HepG2 (cell line): Measurements from ENCODE around the gene OSBPL9. TPM values are rescaled to one million over a fixed set of nuclear protein-coding genes. Genes with fewer than 3 reads are reported as not detected.
A peak's percentile ranks its signal among the peaks of the same experiment; 100 is the strongest.

Source experiments
- ATAC-seq: fragments of 200-7000 bp; cut with Tn5 transposase; 3 replicates; pipeline ENCODE4 v1.9.1; 2020; ENCODE audit warnings: mild to moderate bottlenecking, moderate library complexity
- BruUV-seq: library from RNA; stranded (reverse); fragments of 400-500 nt; replicated peaks from 2 replicates; lab custom pipeline; 2021; lab: Mats Ljungman, UMichigan
- CTCF ChIA-PET: fragments of 300-600 bp; formaldehyde crosslinking; extraction: SDS; loops from one replicate; lab custom pipeline; 2021; ENCODE audit warnings: low total read pairs, inconsistent platforms, low intra/inter-chr PET ratio; lab: Yijun Ruan, JAX
- POLR2A ChIA-PET: fragments of 350-600 bp; sonication (Branson Sonifier 250); formaldehyde crosslinking; loops from one replicate; lab custom pipeline; 2020; ENCODE audit warnings: antibody characterized with exemption, inconsistent platforms; lab: Yijun Ruan, JAX
- DNase-seq: peaks from one replicate; pipeline ENCODE4 v3.0.0-alpha.2; 2015; ENCODE audit warnings: low spot score
- FAIRE-seq: peaks from 3 replicates; lab custom pipeline; 2011; peaks lifted over from hg19 to GRCh38; lab: Jason Lieb, UNC
- H2AFZ ChIP-seq: one replicate; pipeline ENCODE4 v1.6.1; 2011; ENCODE audit warnings: low read length, inconsistent platforms
- H3K27ac ChIP-seq: fragments of 300-600 bp; 3 replicates; pipeline ENCODE4 v1.8.0; 2011; ENCODE audit warnings: mixed run types, mild to moderate bottlenecking, mixed read lengths, low read length, inconsistent platforms; ENCODE audit not compliant: insufficient read depth; ENCODE audit errors: extremely low read length
- H3K27me3 ChIP-seq, 2 experiments: fragments of 200-600 bp in 1 of 2; 2 replicates in 1 of 2; 3 replicates in 1 of 2; pipeline versions ENCODE4 v1.6.0 to v1.8.0; 2011; ENCODE audit warnings: low read length in 2 of 2, mild to moderate bottlenecking in 2 of 2, moderate library complexity in 2 of 2, inconsistent platforms in 1 of 2; ENCODE audit not compliant: insufficient read depth in 2 of 2, control insufficient read depth in 1 of 2
- H3K36me3 ChIP-seq, 2 experiments: fragments of 200-600 bp in 1 of 2; replicated peaks in 1 of 2; 2 replicates in 1 of 2; 3 replicates in 1 of 2; pipeline versions ENCODE4 v1.5.1 to v1.8.0; 2011; ENCODE audit warnings: low read length in 2 of 2, inconsistent platforms in 1 of 2; ENCODE audit not compliant: insufficient read depth in 2 of 2, control insufficient read depth in 1 of 2
- H3K4me1 ChIP-seq: 2 replicates; pipeline ENCODE4 v1.5.1; 2012; ENCODE audit warnings: low read length, inconsistent platforms; ENCODE audit not compliant: insufficient read depth
- H3K4me2 ChIP-seq: 2 replicates; pipeline ENCODE4 v1.6.0; 2011; ENCODE audit warnings: low read depth, low read length, inconsistent platforms
- H3K4me3 ChIP-seq, 3 experiments: fragments of 200-600 bp in 1 of 3; sonication (generic), shearing (Covaris generic) in 1 of 3; replicated peaks in 1 of 3; 2 replicates each; pipeline ENCODE4 v1.5.1; 2011 to 2016; ENCODE audit warnings: low read length in 3 of 3, inconsistent platforms in 2 of 3, low read depth in 2 of 3, mild to moderate bottlenecking in 2 of 3, control low read depth in 1 of 3, mixed read lengths in 1 of 3; ENCODE audit not compliant: insufficient read depth in 1 of 3
- H3K79me2 ChIP-seq: one replicate; pipeline ENCODE4 v1.6.1; 2011; ENCODE audit warnings: low read length, inconsistent platforms; ENCODE audit not compliant: insufficient read depth
- H3K9ac ChIP-seq: 2 replicates; pipeline ENCODE4 v1.6.0; 2011; ENCODE audit warnings: mild to moderate bottlenecking, low read depth, low read length, inconsistent platforms; ENCODE audit not compliant: insufficient read depth
- H3K9me3 ChIP-seq: 2 replicates; pipeline ENCODE4 v1.5.1; 2012; ENCODE audit warnings: mild to moderate bottlenecking, low read length
- H4K20me1 ChIP-seq: 2 replicates; pipeline ENCODE4 v1.6.0; 2011; ENCODE audit warnings: inconsistent platforms, mild to moderate bottlenecking, low read length, moderate library complexity; ENCODE audit not compliant: insufficient read depth
- DR1 ChIP-seq: sonication (generic); formaldehyde crosslinking; IDR thresholded peaks from 2 replicates; pipeline ENCODE4 v1.8.0; 2021; ENCODE audit warnings: mild to moderate bottlenecking, missing genetic modification reagents, inconsistent platforms
- MATR3 ChIP-seq: sonication (generic); formaldehyde crosslinking; IDR thresholded peaks from 2 replicates; pipeline ENCODE4 v1.4.0; 2020; ENCODE audit warnings: missing genetic modification reagents
- POLR2G ChIP-seq: fragments of 200-400 bp; formaldehyde crosslinking; IDR thresholded peaks from 2 replicates; pipeline ENCODE4 v1.6.1; 2018; ENCODE audit warnings: mild to moderate bottlenecking, low read depth, low read length, moderate library complexity
- TARDBP ChIP-seq: sonication (generic); formaldehyde crosslinking; IDR thresholded peaks from 2 replicates; pipeline ENCODE4 v1.8.0; 2022; ENCODE audit warnings: mild to moderate bottlenecking, missing genetic modification reagents
- YY1 ChIP-seq: IDR thresholded peaks from 2 replicates; pipeline ENCODE4 v1.6.1; 2011; ENCODE audit warnings: low read length, low read depth, moderate library complexity, mild to moderate bottlenecking; ENCODE audit not compliant: insufficient read depth, insufficient replicate concordance
- ZBTB38 ChIP-seq: sonication (generic); formaldehyde crosslinking; IDR thresholded peaks from 2 replicates; pipeline ENCODE4 v1.5.1; 2020; ENCODE audit warnings: mild to moderate bottlenecking, missing genetic modification reagents
- ZKSCAN5 ChIP-seq: sonication (generic); formaldehyde crosslinking; IDR thresholded peaks from 2 replicates; pipeline ENCODE4 v1.5.1; 2020; ENCODE audit warnings: mild to moderate bottlenecking, missing genetic modification reagents
- ZMAT3 ChIP-seq: sonication (generic); formaldehyde crosslinking; conservative IDR thresholded peaks from 2 replicates; pipeline ENCODE4 v1.7.0; 2021; ENCODE audit warnings: missing genetic modification reagents
- ZNF20 ChIP-seq: sonication (generic); formaldehyde crosslinking; IDR thresholded peaks from 2 replicates; pipeline ENCODE4 v1.4.0; 2020; ENCODE audit warnings: mild to moderate bottlenecking, moderate library complexity, missing genetic modification reagents
- WGBS: methylation state at CpG from one replicate; pipeline ENCODE4 v1.1.6; 2017; ENCODE audit warnings: low lambda C conversion rate; 5-methylcytosine and 5-hydroxymethylcytosine counted together
- in situ Hi-C: cut with HindIII; loops from 2 replicates; pipeline ENCODE4 v1.10.0; 2017; ENCODE audit warnings: low pct_unique_long_range_greater_than_20kb; ENCODE audit not compliant: extremely low pct_ligation_motif_present
- intact Hi-C: fragments of 100-400 bp; cut with micrococcal nuclease; formaldehyde crosslinking; loops from one replicate; pipeline ENCODE4 v1.10.0; 2022; ENCODE audit not compliant: unreplicated experiment
- polyA plus RNA-seq, 8 experiments: library from polyadenylated mRNA; depleted of rRNA in 3 of 8; stranded (reverse) in 7 of 8; unstranded in 1 of 8; fragments of >200 nt; fragmentation: Illumina TruSeq in 4 of 8; extraction: Trizol in 4 of 8; gene quantifications; 2 replicates each; pipeline versions ENCODE4 v1.2.1 to v1.2.3, GENCODE V29; 2011 to 2016; ENCODE audit warnings: low read depth in 4 of 8, missing spikeins in 1 of 8, mixed read lengths in 1 of 8; ENCODE audit not compliant: insufficient read depth in 1 of 8
- total RNA-seq, 5 experiments: library from RNA; depleted of rRNA; stranded (reverse); fragments of >200 nt; fragmentation: Illumina TruSeq; extraction: Trizol; gene quantifications; 2 replicates each; pipeline ENCODE4 v1.2.3, GENCODE V29; 2016; ENCODE audit warnings: low read depth in 1 of 5
- TF ChIP-seq, protein P1 (sequence below): sonication (generic); formaldehyde crosslinking; IDR thresholded peaks from 2 replicates; pipeline ENCODE4 v1.4.0; 2020; ENCODE audit warnings: missing genetic modification reagents
- TF ChIP-seq, protein P2 (sequence below): sonication (generic); formaldehyde crosslinking; IDR thresholded peaks from 2 replicates; pipeline ENCODE4 v1.5.1; 2020; ENCODE audit warnings: mild to moderate bottlenecking, missing genetic modification reagents, borderline replicate concordance
- TF ChIP-seq, protein P3 (sequence below): sonication (generic); formaldehyde crosslinking; IDR thresholded peaks from 2 replicates; pipeline ENCODE4 v1.5.1; 2020; ENCODE audit warnings: mild to moderate bottlenecking, missing genetic modification reagents

OSBPL9 gene
- total and polyA plus RNA-seq, 2 of the 13 experiments (the other 11 are each of a cell fraction or from before 2014, with no cell fraction given): 83.6 to 142 TPM

- TF ChIP-seq MATR3 (CRISPR knock-in tag): no peak
- TF ChIP-seq, all 625 proteins: peak for 0
These were observed 110.5 kb downstream of the OSBPL9 start (continued) for GRCh38 chr1:51727366-51727765.

DNA sequence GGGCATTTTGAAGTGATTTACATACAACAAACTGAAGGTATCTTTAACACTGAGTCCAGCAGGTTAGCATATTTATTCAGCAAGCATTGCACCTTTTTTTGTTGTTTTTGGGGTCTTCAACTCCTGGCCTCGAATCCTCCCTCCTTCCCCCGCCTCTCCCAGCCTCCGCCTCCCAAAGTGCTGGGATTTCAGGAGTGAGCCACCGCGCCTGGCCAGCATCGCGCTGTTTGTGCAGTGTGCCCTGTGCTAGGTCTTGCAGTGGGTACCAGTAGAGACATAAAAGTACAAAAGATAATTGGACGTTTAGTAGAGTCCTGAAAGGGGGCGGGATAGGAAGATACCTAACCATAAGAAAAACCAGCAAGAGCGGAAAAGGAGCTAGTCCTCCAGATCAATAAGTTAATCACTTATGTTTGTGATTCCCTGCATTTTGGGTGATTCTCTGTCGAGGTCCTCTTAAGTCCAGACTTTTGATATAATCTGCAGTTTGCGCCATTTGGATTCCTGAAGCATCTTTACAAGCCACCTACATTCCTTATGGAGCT is 111.8 kb downstream of the OSBPL9 start:
- 71% methylated on average over 12 of the region's 12 CpGs for WGBS
- H3K4me2 ChIP-seq: peak overlapping the region; percentile 89
- H3K27ac ChIP-seq: peak overlapping the region; percentile 80
- H3K4me1 ChIP-seq: peaks cover 46% of the 10 kb centered on the region
- ChIA-PET POLR2A (interaction anchor here (0.7 to 2.4 kb wide), 12 partner anchors 10 to 141 kb away, joined by 3 to 24 read pairs (median 6); no protein-coding TSS in a partner anchor), CTCF (no interaction called here)
- H3K9me3 ChIP-seq: no peaks in the 10 kb centered on the region
- in situ Hi-C loops (loop anchor here (5.0 kb wide), 1 partner anchor 36 kb away; no protein-coding TSS in a partner anchor), intact Hi-C loops (loop anchor here (1.0 kb wide), 1 partner anchor 38 kb away; no protein-coding TSS in a partner anchor)
- FAIRE-seq (no peak), ATAC-seq (no peak), DNase-seq (no peak)
- H4K20me1 ChIP-seq: peaks cover 12% of the 10 kb centered on the region
- peaks cover 38% of the 10 kb centered on the region for H3K79me2 ChIP-seq
- peak overlapping the region; percentile 85 to 89 (median 87) for H3K4me3 ChIP-seq
- H3K36me3 ChIP-seq: no peaks in the 10 kb centered on the region
- peak overlapping the region; percentile 82 for H3K9ac ChIP-seq
- TSS peak; percentile 99 for BruUV-seq
- H3K27me3 ChIP-seq: no peaks in the 10 kb centered on the region; a peak in 1 of 5 replicates
- H2AFZ ChIP-seq: no peak overlapping the region
- TF ChIP-seq YY1: no peak
- TF ChIP-seq POLR2G: no peak
- TF ChIP-seq ZBTB38 (CRISPR knock-in tag): peak; percentile 46; the same call in 1 of the 2 replicates
- TF ChIP-seq ZNF20 (CRISPR knock-in tag): no peak
- no peak for TF ChIP-seq ZKSCAN5 (CRISPR knock-in tag)
- TF ChIP-seq DR1 (CRISPR knock-in tag): no peak
- TF ChIP-seq, protein P1, sequence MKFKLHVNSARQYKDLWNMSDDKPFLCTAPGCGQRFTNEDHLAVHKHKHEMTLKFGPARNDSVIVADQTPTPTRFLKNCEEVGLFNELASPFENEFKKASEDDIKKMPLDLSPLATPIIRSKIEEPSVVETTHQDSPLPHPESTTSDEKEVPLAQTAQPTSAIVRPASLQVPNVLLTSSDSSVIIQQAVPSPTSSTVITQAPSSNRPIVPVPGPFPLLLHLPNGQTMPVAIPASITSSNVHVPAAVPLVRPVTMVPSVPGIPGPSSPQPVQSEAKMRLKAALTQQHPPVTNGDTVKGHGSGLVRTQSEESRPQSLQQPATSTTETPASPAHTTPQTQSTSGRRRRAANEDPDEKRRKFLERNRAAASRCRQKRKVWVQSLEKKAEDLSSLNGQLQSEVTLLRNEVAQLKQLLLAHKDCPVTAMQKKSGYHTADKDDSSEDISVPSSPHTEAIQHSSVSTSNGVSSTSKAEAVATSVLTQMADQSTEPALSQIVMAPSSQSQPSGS (CRISPR knock-in tag): no peak
- 0 out of 2 replicates have a peak, but pooled peaks have one; percentile 13 for TF ChIP-seq ZMAT3
- TF ChIP-seq, protein P2, sequence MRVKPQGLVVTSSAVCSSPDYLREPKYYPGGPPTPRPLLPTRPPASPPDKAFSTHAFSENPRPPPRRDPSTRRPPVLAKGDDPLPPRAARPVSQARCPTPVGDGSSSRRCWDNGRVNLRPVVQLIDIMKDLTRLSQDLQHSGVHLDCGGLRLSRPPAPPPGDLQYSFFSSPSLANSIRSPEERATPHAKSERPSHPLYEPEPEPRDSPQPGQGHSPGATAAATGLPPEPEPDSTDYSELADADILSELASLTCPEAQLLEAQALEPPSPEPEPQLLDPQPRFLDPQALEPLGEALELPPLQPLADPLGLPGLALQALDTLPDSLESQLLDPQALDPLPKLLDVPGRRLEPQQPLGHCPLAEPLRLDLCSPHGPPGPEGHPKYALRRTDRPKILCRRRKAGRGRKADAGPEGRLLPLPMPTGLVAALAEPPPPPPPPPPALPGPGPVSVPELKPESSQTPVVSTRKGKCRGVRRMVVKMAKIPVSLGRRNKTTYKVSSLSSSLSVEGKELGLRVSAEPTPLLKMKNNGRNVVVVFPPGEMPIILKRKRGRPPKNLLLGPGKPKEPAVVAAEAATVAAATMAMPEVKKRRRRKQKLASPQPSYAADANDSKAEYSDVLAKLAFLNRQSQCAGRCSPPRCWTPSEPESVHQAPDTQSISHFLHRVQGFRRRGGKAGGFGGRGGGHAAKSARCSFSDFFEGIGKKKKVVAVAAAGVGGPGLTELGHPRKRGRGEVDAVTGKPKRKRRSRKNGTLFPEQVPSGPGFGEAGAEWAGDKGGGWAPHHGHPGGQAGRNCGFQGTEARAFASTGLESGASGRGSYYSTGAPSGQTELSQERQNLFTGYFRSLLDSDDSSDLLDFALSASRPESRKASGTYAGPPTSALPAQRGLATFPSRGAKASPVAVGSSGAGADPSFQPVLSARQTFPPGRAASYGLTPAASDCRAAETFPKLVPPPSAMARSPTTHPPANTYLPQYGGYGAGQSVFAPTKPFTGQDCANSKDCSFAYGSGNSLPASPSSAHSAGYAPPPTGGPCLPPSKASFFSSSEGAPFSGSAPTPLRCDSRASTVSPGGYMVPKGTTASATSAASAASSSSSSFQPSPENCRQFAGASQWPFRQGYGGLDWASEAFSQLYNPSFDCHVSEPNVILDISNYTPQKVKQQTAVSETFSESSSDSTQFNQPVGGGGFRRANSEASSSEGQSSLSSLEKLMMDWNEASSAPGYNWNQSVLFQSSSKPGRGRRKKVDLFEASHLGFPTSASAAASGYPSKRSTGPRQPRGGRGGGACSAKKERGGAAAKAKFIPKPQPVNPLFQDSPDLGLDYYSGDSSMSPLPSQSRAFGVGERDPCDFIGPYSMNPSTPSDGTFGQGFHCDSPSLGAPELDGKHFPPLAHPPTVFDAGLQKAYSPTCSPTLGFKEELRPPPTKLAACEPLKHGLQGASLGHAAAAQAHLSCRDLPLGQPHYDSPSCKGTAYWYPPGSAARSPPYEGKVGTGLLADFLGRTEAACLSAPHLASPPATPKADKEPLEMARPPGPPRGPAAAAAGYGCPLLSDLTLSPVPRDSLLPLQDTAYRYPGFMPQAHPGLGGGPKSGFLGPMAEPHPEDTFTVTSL (CRISPR knock-in tag): no peak
- no peak for TF ChIP-seq TARDBP (CRISPR knock-in tag)
- TF ChIP-seq, protein P3, sequence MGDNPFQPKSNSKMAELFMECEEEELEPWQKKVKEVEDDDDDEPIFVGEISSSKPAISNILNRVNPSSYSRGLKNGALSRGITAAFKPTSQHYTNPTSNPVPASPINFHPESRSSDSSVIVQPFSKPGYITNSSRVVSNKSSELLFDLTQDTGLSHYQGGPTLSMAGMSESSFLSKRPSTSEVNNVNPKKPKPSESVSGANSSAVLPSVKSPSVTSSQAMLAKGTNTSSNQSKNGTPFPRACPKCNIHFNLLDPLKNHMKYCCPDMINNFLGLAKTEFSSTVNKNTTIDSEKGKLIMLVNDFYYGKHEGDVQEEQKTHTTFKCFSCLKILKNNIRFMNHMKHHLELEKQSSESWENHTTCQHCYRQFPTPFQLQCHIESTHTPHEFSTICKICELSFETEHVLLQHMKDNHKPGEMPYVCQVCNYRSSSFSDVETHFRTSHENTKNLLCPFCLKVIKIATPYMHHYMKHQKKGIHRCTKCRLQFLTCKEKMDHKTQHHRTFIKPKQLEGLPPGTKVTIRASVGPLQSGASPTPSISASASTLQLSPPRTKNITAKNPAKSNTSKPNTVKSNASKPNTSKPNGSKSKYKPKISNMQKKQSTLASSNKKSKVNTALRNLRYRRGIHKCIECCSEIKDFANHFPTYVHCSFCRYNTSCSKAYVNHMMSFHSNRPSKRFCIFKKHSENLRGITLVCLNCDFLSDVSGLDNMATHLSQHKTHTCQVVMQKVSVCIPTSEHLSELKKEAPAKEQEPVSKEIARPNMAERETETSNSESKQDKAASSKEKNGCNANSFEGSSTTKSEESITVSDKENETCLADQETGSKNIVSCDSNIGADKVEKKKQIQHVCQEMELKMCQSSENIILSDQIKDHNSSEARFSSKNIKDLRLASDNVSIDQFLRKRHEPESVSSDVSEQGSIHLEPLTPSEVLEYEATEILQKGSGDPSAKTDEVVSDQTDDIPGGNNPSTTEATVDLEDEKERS (CRISPR knock-in tag): no peak
